Stimulated activated CD4-positive, alpha-beta T cell treated with anti-CD3 and anti-CD28 coated beads, Interleukin-15, amount 100 ng/mL, for 1 hour (primary cell): ENCODE data around the gene CMIP.

Source experiments
- DNase-seq, 2 donors: peaks; one replicate each; pipeline ENCODE4 v3.0.0-alpha.2; 2020; ENCODE audit warnings: low read depth in 1 of 2, low spot score in 1 of 2

CMIP gene

GRCh38 chr16:81633147-81633619 is 188.6 kb downstream of the CMIP start:
- no peak for DNase-seq

DNA sequence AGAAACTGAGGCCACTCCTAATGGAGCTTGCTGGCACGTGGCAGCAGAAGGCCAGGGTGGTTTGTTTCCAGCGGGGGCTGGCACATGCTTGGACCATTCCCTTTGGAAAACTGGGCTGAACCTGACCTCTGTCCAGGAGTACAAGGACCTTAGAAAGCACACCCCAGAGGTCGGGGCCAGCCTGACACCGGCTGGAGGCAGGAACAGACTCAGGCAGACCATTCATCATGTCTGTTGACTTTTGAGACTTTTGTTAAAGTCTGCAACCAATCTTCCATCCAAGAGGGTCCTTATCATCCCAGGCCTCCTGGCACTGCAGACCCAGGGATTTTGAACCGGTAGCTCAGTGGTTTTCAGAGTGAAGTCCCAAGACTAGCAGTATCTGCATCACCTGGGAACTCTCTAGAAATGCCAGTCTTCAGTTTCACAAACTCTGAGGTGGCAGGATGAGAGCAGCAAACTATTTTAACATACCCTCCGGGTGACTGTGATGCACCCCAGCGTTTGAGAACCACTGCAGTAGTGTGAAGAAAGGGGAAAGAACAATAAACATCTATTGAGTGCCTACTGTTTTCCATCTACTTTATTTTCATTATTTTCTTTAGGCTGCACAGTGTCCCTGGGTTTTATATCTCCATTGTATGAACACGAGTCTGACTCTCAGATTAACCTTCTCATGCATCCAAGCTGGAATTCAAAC is 189.2 kb downstream of the CMIP start:
- DNase-seq: no peak

DNA sequence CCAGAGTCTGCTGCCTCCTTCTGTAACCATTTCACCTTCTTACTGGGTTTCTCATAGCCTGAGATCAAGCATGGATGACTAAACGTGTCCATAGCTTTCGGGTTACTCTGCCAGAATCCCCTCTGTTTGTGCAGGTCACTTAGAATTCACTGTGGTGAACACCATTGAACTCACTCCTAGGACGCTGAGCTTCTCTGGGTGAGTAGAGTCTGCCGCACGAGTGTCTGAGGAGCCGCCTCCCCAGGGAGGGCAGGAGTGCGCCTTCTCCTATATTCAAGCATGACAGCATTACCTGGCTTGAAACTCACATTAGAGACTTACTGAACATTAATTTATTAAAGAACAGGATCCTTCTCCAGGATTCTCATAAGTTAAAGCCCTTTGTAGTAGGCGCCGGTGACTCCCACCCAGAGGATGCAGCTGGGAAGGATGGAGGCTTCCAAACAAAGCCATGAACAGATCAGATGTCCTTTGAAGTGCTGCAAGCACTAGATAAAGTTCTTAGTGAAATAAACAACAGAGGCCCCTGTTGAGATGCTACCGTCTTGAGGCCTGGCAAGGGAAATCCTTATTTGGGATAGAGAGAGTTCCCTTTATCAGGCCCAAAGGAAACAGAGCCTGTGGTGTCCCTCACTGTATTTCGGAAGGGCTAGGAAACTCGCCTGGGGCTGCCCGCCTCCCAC is 189.9 kb downstream of the CMIP start:
- DNase-seq: no peak

DNA sequence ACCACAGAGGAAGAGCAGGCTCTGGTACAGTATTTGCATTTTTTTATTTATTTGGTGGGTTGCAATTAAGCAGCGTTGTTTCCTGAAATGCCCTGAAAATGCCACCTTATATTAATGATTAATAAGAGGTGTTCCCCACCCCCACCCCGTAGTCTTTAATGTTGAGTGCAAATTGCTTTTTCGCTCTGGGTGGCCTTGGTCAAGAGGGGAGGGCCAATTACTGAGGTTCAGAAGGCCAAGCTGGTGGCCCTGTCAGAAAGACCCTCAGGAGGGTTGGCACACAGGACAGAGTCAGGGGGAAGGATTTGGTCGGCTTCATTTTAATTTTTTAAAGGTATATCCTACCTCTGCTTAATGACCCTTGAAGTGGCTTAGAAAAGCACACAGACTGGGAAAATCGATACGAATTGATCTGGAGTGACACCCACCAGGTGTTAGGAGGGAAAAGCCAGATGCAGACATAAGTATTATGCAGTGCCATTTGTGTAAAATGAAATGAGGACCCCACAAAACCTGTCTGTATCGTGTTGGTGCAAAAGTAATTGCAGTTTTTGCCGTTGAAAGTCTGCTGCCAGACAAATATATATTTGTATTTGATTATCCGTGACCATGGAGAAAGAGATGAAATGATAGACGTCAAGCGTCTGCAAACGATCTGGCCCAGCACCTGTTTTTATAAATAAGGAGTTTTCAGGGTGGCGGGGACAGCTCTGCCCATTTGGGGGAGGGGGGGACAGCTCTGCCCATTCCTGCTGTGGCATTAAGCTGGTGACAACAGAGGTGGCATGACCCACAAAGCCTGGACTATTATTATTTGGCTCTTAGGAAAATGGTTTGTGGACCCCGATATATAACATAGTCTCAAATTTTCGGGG is 190.7 kb downstream of the CMIP start:
- DNase-seq: no peak

DNA sequence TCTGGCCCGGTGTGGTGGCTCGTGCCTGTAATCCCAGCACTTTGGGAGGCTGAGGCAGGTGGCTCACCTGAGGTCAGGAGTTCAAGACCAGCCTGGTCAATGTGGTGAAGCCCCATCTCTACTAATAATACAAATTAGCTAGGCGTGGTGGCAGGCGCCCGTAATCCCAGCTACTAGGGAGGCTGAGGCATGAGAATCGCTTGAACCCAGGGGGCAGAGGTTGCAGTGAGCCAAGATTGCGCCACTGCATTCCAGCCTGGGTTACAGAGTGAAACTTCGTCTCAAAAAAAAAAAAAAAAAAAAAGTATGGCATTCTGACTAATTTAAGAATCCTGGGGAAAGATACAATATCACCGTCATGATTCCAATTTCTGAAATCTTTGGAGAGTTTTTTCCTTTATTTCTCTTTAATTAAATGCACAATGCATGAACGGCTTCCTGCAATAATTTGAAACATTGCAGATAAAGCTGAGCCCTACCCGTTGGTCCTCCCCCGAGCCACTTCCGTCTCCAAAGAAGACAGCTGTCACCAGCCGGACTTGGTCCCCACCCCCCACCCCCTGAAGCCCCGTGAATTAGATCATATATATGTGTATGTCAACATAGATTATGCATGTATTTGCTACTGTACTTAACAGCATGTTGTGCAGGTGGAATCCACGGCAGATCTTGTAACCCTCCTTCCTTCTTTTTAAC is 191.8 kb downstream of the CMIP start:
- DNase-seq: no peak

DNA sequence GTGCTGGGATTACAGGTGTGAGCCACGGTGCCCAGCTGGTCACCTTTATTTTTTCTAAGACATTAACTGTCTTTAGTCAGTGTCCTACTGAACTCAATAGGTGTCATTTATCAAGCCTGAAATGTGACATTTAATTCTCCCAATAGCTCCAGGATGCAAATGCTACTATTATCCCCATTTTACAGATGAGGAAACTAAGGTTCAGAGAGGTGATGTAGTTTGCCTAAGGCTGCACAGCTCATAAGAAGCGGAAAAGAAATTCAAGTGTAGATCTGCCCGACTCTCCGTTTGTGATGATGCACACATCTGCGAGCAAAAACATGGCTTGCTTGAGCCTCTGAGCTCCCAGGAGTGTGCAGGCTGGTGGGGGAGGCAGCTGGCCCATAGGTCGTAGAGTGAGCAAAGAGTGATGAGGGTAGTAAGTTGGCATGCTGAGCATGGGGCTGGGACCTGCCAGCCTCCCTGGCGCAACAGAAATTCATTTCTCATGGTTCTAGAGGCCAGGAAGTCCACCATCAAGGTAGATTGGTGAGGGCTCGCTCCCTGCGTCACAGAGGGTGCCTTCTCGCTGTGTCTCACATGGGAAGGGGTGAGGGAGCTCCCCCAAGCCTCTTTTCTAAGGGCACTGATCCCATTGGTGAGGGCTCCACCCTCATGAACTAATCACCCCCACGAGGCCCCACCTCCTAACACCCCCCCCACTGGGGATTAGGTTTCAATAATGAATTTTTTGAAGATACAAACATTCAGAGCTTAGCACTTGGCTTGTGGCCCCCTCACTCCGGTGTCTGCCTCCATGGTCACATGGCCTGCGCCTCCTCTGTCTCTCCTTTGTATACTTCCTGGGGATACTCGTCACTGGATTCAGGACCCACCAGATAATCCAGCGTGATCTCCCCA is 193.0 kb downstream of the CMIP start:
- no peak for DNase-seq

DNA sequence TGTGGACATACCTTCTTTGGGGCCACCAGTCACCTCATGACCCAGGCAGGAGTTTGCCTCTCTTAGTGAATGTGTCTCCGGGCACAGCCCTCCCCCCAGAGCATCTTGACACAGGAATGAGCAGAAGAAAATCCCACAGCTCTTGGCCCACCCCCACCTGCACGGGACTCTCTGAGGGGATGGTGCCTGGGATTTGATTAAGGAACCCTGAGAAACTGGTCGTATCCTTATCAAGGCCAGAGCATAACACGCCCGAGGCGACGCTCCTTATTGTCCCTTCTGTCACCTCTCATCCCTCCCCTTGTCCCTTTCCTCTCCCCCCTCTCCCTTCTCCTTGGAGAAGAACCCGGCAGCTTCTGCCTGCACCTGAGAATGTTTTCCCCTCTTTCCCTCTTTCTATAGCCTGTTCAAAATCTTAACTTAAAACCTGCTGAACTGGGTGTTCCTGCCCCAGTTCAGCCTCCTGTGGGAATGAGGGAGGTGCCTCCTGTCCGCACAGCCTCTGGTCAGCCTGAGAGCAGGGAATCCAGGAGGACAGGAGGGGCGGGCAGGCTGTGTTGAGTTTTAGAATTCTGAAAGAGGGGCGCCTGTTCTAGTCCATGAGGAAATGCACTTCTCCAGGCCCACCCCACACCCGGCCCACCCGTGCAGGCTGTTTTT is 193.8 kb downstream of the CMIP start:
- DNase-seq: no peak

DNA sequence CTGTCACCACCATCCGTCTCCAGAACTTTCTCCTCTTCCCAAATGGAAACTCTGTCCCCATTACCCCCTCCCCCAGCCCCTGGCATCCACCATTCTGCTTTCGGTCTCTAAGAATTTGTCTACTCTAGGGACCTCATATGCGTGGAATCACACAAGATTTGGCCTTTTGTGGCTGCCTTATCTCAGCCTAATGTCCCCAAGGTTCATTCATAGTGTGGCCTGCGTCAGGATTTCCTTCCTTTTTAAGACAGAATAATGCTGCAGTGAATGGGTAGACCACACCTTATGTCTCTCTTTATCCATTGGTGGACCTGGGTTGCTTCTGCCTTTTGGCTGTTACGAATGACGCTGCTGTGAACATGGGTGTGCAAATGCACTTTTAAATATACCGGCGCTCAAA is 194.7 kb downstream of the CMIP start:
- no peak for DNase-seq

GRCh38 chr16:81639931-81640680 is 195.5 kb downstream of the CMIP start:
- DNase-seq: no peak

DNA sequence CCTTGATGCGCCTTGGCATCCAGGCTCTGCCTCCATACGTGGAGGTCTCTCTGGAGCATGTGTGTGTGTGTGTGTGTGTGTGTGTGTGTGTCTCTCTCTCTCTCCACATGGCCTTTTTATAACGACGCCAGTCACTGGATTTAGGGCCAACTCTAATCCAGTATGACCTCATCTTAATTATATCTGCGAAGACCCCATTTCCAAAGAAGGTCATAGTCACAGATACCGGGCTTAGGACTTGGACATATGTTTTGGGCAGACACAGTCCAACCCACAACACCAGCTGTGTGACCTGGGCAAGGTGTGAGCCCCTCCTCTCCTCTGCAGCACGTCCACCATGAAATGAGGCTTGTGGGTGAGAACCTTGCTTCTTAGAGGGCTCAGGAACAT is 196.1 kb downstream of the CMIP start:
- DNase-seq: no peak

GRCh38 chr16:81641395-81642106 is 196.9 kb downstream of the CMIP start:
- DNase-seq: no peak

GRCh38 chr16:81642107-81642436 is 197.5 kb downstream of the CMIP start:
- no peak for DNase-seq

- DNase-seq: no peak
These were observed 198.3 kb downstream of the CMIP start for GRCh38 chr16:81642943-81643342.

GRCh38 chr16:81645266-81645694 is 200.7 kb downstream of the CMIP start:
- DNase-seq: no peak

GRCh38 chr16:81645925-81646324 is 201.3 kb downstream of the CMIP start:
- DNase-seq: no peak

DNA sequence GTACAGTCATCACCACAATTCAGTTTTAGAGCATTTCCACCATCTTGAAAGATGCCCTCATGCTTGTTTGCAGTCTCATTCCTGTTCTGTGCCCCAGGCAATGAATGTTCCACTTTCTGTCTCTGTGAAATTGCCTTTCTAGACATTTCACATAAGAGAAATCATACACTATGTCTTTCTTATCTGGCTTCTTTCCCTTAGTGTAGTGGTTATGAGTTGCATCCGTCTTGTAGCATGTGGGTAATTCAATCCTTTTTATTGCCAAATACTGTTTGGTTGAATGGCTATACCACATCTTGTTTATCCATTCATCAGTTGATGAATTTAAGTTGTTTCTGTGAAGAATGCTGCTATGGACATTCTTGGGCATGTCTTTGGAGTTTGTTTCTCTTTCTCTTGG is 202.0 kb downstream of the CMIP start:
- DNase-seq: no peak

DNA sequence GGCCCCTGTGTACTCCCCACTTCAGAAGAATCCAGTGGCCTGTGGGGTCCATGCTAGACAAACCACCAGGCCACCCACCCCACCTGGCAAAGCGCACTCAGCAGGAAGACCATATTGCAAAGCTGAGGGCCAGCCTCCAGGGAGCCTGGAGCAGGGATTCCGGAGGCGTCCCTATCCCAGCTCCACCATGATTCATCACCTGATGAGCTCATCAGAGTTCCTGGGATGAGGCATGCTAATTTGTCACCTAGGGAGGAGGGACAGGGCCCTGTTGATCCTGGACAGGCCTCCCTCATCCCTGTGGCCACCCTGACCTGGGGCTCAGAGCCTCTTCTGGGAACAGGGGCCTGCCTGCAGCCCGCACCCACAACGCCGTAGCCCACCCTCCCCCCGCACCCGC is 202.9 kb downstream of the CMIP start:
- no peak for DNase-seq

DNA sequence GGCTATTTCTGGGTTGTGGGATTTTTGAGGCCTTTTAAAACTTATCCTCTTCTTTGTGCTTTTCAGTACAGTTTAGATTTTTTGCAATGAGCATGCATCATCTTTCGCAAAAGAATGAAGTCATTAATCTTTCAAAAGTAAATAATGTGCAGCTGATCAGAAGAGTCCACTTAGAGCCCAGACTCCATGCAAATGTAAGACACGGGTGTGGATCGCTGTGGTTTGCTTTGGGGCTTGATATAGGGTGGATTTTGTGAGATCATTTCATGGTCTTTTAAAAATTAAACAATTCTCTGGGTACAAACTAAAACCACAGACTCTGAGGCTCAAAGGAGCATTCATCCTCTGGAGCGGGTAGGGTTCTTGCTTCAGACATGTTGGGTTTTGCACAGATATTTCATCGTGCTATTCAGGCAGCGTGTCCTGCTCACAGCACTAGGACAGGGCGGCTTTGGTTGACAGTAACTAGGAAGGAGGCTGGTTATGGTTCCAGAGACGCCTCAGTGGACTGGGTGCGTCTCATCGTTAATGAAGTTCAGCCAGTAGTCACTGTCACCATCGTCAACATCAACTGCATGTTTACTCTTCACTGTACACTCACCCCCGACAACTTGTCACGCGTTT is 205.1 kb downstream of the CMIP start:
- no peak for DNase-seq
